Natural killer cell (primary cell): ENCODE measurements around the gene CDH6. TPM values are rescaled to one million over a fixed set of nuclear protein-coding genes. Genes with fewer than 3 reads are reported as not detected.
"Not testable (repeated sequence)": the region's sequence is repeated elsewhere in the genome, so short reads cannot be mapped to it uniquely, and the experiment has no call there.

ENCODE experiments used
- ATAC-seq, 3 donors: fragments of 150-1000 bp in 2 of 3; fragments of 200-7000 bp in 1 of 3; cut with Tn5 transposase; 1 replicate in 1 of 3; 2 replicates in 2 of 3; pipeline ENCODE4 v1.10.0; 2021; ENCODE audit warnings: mild to moderate bottlenecking in 2 of 3, moderate library complexity in 2 of 3
- DNase-seq, 2 donors: peaks; one replicate each; pipeline versions ENCODE4 v3.0.0 to v3.0.0-alpha.2; 2013 to 2021; ENCODE audit warnings: mixed read lengths in 1 of 2
- H3K27ac ChIP-seq: one replicate; pipeline ENCODE4 v1.5.1; 2013; ENCODE audit warnings: mild to moderate bottlenecking, low read length
- H3K27me3 ChIP-seq: one replicate; pipeline ENCODE4 v1.6.1; 2013; ENCODE audit warnings: low read length; ENCODE audit not compliant: control insufficient read depth, insufficient read depth
- H3K36me3 ChIP-seq: one replicate; pipeline ENCODE4 v1.6.1; 2013; ENCODE audit warnings: low read length; ENCODE audit not compliant: control insufficient read depth, insufficient read depth
- H3K4me1 ChIP-seq: one replicate; pipeline ENCODE4 v1.6.1; 2013; ENCODE audit warnings: low read length; ENCODE audit not compliant: control insufficient read depth, insufficient read depth
- H3K4me3 ChIP-seq: one replicate; pipeline ENCODE4 v1.5.1; 2013; ENCODE audit warnings: low read length
- H3K9me3 ChIP-seq: one replicate; pipeline ENCODE4 v1.6.1; 2013; ENCODE audit warnings: low read length; ENCODE audit not compliant: control insufficient read depth, insufficient read depth
- H3K27ac Mint-ChIP-seq, 2 donors: one replicate each; pipeline ENCODE4 v1.8.0; 2022; ENCODE audit warnings: mild to moderate bottlenecking in 2 of 2, mixed read lengths in 2 of 2, moderate library complexity in 1 of 2
- H3K27me3 Mint-ChIP-seq, 2 donors: one replicate each; pipeline ENCODE4 v1.8.0; 2022; ENCODE audit warnings: low read depth in 2 of 2, mixed read lengths in 2 of 2
- H3K36me3 Mint-ChIP-seq: one replicate; pipeline ENCODE4 v1.8.0; 2022; ENCODE audit warnings: mixed read lengths
- H3K4me1 Mint-ChIP-seq, 2 donors: one replicate each; pipeline ENCODE4 v1.8.0; 2022; ENCODE audit warnings: mixed read lengths in 2 of 2
- H3K4me3 Mint-ChIP-seq: one replicate; pipeline ENCODE4 v1.8.0; 2022; ENCODE audit warnings: mild to moderate bottlenecking, moderate library complexity, mixed read lengths
- H3K9me3 Mint-ChIP-seq, 2 donors: one replicate each; pipeline ENCODE4 v1.8.0; 2022; ENCODE audit warnings: mixed read lengths in 2 of 2
- CTCF ChIP-seq: fragments of 200-600 bp; IDR thresholded peaks from one replicate; pipeline ENCODE4 v1.8.0; 2022; ENCODE audit warnings: antibody characterized with exemption
- WGBS: methylation state at CpG from one replicate; pipeline ENCODE4 v1.1.7; 2013; ENCODE audit warnings: missing lambda C conversion rate; ENCODE audit not compliant: insufficient coverage; 5-methylcytosine and 5-hydroxymethylcytosine counted together
- intact Hi-C: fragments of 100-400 bp; cut with micrococcal nuclease; formaldehyde crosslinking; loops from one replicate; pipeline ENCODE4 v1.14.2; 2022
- total RNA-seq, 4 donors: library from RNA; stranded (reverse); fragments of 120-200 nt in 1 of 4; gene quantifications; one replicate each; pipeline versions ENCODE4 v1.2.3 to v1.2.4, GENCODE V29; 2013 to 2022

The CDH6 gene
- total RNA-seq, 3 donors from 2014 or later (not counting 1 experiment from before 2014, with no cell fraction given) = not detected

- ATAC-seq (no peak), DNase-seq (no peak)
- TF ChIP-seq CTCF = no peak
- H3K27me3 ChIP-seq = no peaks in the 10 kb centered on the region
- no peaks in the 10 kb centered on the region for H3K9me3 ChIP-seq
- no peaks in the 10 kb centered on the region for H3K36me3 Mint-ChIP-seq
- 89% methylated on average over 3 of the region's 3 CpGs for WGBS
- no peaks in the 10 kb centered on the region for H3K4me1 ChIP-seq
- H3K27me3 Mint-ChIP-seq = peaks cover 0 to 2% of the 10 kb centered on the region in 2 donors
- peaks cover 3 to 7% of the 10 kb centered on the region in 2 donors for H3K9me3 Mint-ChIP-seq
- no peak overlapping the region for H3K27ac ChIP-seq
- H3K4me3 Mint-ChIP-seq = no peak overlapping the region
- no peaks in the 10 kb centered on the region for H3K4me1 Mint-ChIP-seq
- intact Hi-C loops = no loop called here
- no peaks in the 10 kb centered on the region for H3K36me3 ChIP-seq
- H3K4me3 ChIP-seq = no peak overlapping the region
- no peak overlapping the region for H3K27ac Mint-ChIP-seq
Measured at GRCh38 chr5:31355337-31355736, 161.9 kb downstream of the CDH6 start.

GRCh38 chr5:31357038-31357437 is 163.6 kb downstream of the CDH6 start:
- no peaks in the 10 kb centered on the region for H3K4me1 ChIP-seq
- Mint-ChIP-seq H3K27me3 (peaks cover 0 to 2% of the 10 kb centered on the region in 2 donors), H3K4me3 (no peak overlapping the region), H3K27ac (no peak overlapping the region), H3K36me3 (no peaks in the 10 kb centered on the region), H3K4me1 (no peaks in the 10 kb centered on the region), H3K9me3 (peaks cover 3 to 6% of the 10 kb centered on the region in 2 donors)
- no peaks in the 10 kb centered on the region for H3K9me3 ChIP-seq
- no peaks in the 10 kb centered on the region for H3K27me3 ChIP-seq
- no peak overlapping the region for H3K4me3 ChIP-seq
- DNase-seq = no peak
- no peak for ATAC-seq
- TF ChIP-seq CTCF = no peak
- intact Hi-C loops = no loop called here
- no peak overlapping the region for H3K27ac ChIP-seq
- no peaks in the 10 kb centered on the region for H3K36me3 ChIP-seq
- 86% methylated on average over 10 of the region's 11 CpGs for WGBS

- intact Hi-C loops = no loop called here
- WGBS = 80% methylated on average over 1 of the region's 3 CpGs
- peaks cover 0 to 2% of the 10 kb centered on the region in 2 donors for H3K27me3 Mint-ChIP-seq
- no peak overlapping the region for H3K27ac ChIP-seq
- no peaks in the 10 kb centered on the region for H3K9me3 ChIP-seq
- H3K36me3 Mint-ChIP-seq = no peaks in the 10 kb centered on the region
- peaks cover 0 to 8% of the 10 kb centered on the region in 2 donors for H3K9me3 Mint-ChIP-seq
- no peak overlapping the region for H3K27ac Mint-ChIP-seq
- H3K36me3 ChIP-seq = no peaks in the 10 kb centered on the region
- no peaks in the 10 kb centered on the region for H3K4me1 Mint-ChIP-seq
- no peak for DNase-seq
- H3K4me1 ChIP-seq = no peaks in the 10 kb centered on the region
- no peaks in the 10 kb centered on the region for H3K27me3 ChIP-seq
- TF ChIP-seq CTCF = no peak
- ATAC-seq = no peak
- no peak overlapping the region for H3K4me3 Mint-ChIP-seq
- no peak overlapping the region for H3K4me3 ChIP-seq
Measured at GRCh38 chr5:31359839-31360238, 166.4 kb downstream of the CDH6 start.

- H3K27ac ChIP-seq = no peak overlapping the region
- intact Hi-C loops = no loop called here
- H3K27ac Mint-ChIP-seq = no peak overlapping the region
- H3K4me1 Mint-ChIP-seq = no peaks in the 10 kb centered on the region
- no peaks in the 10 kb centered on the region for H3K4me1 ChIP-seq
- H3K4me3 ChIP-seq = no peak overlapping the region
- H3K36me3 ChIP-seq = no peaks in the 10 kb centered on the region
- H3K4me3 Mint-ChIP-seq = no peak overlapping the region
- no peaks in the 10 kb centered on the region for H3K27me3 ChIP-seq
- peaks cover 0 to 8% of the 10 kb centered on the region in 2 donors for H3K9me3 Mint-ChIP-seq
- no peaks in the 10 kb centered on the region for H3K36me3 Mint-ChIP-seq
- DNase-seq (no peak), ATAC-seq (no peak)
- H3K9me3 ChIP-seq = no peaks in the 10 kb centered on the region
- H3K27me3 Mint-ChIP-seq = no peaks in the 10 kb centered on the region
- TF ChIP-seq CTCF = no peak
- 84% methylated on average over 1 of the region's 1 CpG for WGBS
Measured at GRCh38 chr5:31361234-31361633, 167.7 kb downstream of the CDH6 start.

- H3K27ac ChIP-seq, H3K4me1 Mint-ChIP-seq, H3K27me3 ChIP-seq, H3K27ac Mint-ChIP-seq, DNase-seq, H3K36me3 Mint-ChIP-seq, H3K4me3 Mint-ChIP-seq, H3K9me3 Mint-ChIP-seq, ATAC-seq, H3K4me1 ChIP-seq, H3K4me3 ChIP-seq, H3K9me3 ChIP-seq, intact Hi-C loops, H3K27me3 Mint-ChIP-seq, H3K36me3 ChIP-seq: not testable (repeated sequence)
- 64% methylated on average over 4 of the region's 6 CpGs for WGBS
Measured at GRCh38 chr5:31361704-31362528, 168.4 kb downstream of the CDH6 start.
